Activated CD4-positive, alpha-beta T cell treated with anti-CD3 and anti-CD28 coated beads, Interleukin-2, amount 10 ng/mL, durations not matched to agents 7 days and 5 days (primary cell): Measurements from ENCODE around the gene NPAS3. TPM values are rescaled to one million over a fixed set of nuclear protein-coding genes. Genes with fewer than 3 reads are reported as not detected.

Experiments
- CTCF ChIA-PET: fragments of 350-600 bp; sonication (Branson Sonifier 250); formaldehyde crosslinking; loops from one replicate; lab custom pipeline; 2021; ENCODE audit warnings: antibody characterized with exemption; lab: Charles Lee
- POLR2A ChIA-PET: fragments of 350-600 bp; sonication (Branson Sonifier 250); formaldehyde crosslinking; loops from one replicate; lab custom pipeline; 2021; ENCODE audit warnings: antibody characterized with exemption; lab: Charles Lee
- DNase-seq: peaks from one replicate; pipeline ENCODE4 v3.0.0-alpha.2; 2020
- H3K27ac Mint-ChIP-seq: one replicate; pipeline ENCODE4 v1.8.0; 2021; ENCODE audit warnings: mild to moderate bottlenecking, moderate library complexity, mixed read lengths
- H3K27me3 Mint-ChIP-seq: one replicate; pipeline ENCODE4 v1.8.0; 2021; ENCODE audit warnings: mixed read lengths
- H3K36me3 Mint-ChIP-seq: one replicate; pipeline ENCODE4 v1.8.0; 2021; ENCODE audit warnings: low read depth, mixed read lengths
- H3K4me1 Mint-ChIP-seq: one replicate; pipeline ENCODE4 v1.8.0; 2021; ENCODE audit warnings: mixed read lengths
- H3K4me3 Mint-ChIP-seq: one replicate; pipeline ENCODE4 v1.8.0; 2021; ENCODE audit warnings: mild to moderate bottlenecking, moderate library complexity, mixed read lengths
- H3K9me3 Mint-ChIP-seq: one replicate; pipeline ENCODE4 v1.8.0; 2021; ENCODE audit warnings: mixed read lengths
- total RNA-seq, 2 experiments: library from RNA; stranded (reverse); gene quantifications; one replicate each; pipeline ENCODE4 v1.2.3, GENCODE V29; 2021

Gene NPAS3
- total RNA-seq, 2 experiments from 2014 or later = not detected

GRCh38 chr14:33359288-33359881 lies 420.7 kb downstream of the NPAS3 start:
- POLR2A ChIA-PET = no interaction called here
- no peaks in the 10 kb centered on the region for H3K9me3 Mint-ChIP-seq
- H3K27ac Mint-ChIP-seq = no peak overlapping the region
- no peaks in the 10 kb centered on the region for H3K4me1 Mint-ChIP-seq
- no peaks in the 10 kb centered on the region for H3K36me3 Mint-ChIP-seq
- CTCF ChIA-PET = interaction anchor here (0.5 kb wide), 1 partner anchor 34 kb away, joined by 3 read pairs; no protein-coding TSS in a partner anchor
- no peaks in the 10 kb centered on the region for H3K27me3 Mint-ChIP-seq
- DNase-seq = no peak
- no peak overlapping the region for H3K4me3 Mint-ChIP-seq

- H3K4me1 Mint-ChIP-seq = no peaks in the 10 kb centered on the region
- H3K27ac Mint-ChIP-seq = no peak overlapping the region
- no peaks in the 10 kb centered on the region for H3K27me3 Mint-ChIP-seq
- CTCF ChIA-PET = no interaction called here
- no peak for DNase-seq
- no peaks in the 10 kb centered on the region for H3K36me3 Mint-ChIP-seq
- H3K4me3 Mint-ChIP-seq = no peak overlapping the region
- POLR2A ChIA-PET = no interaction called here
- no peaks in the 10 kb centered on the region for H3K9me3 Mint-ChIP-seq
Observed at GRCh38 chr14:33362934-33363333, 424.3 kb downstream of the NPAS3 start.

- CTCF ChIA-PET = no interaction called here
- no peak overlapping the region for H3K4me3 Mint-ChIP-seq
- no peaks in the 10 kb centered on the region for H3K36me3 Mint-ChIP-seq
Observed at GRCh38 chr14:33363682-33364081, 425.0 kb downstream of the NPAS3 start.

GRCh38 chr14:33364466-33364865 lies 425.8 kb downstream of the NPAS3 start:
- Mint-ChIP-seq H3K36me3 (no peaks in the 10 kb centered on the region), H3K27ac (no peak overlapping the region), H3K4me1 (no peaks in the 10 kb centered on the region), H3K27me3 (no peaks in the 10 kb centered on the region), H3K9me3 (no peaks in the 10 kb centered on the region), H3K4me3 (no peak overlapping the region)
- no peak for DNase-seq
- ChIA-PET POLR2A (no interaction called here), CTCF (no interaction called here)

More at GRCh38 chr14:33363682-33364081, 425.0 kb downstream of the NPAS3 start:
- no peak for DNase-seq
- Mint-ChIP-seq H3K9me3 (no peaks in the 10 kb centered on the region), H3K27me3 (no peaks in the 10 kb centered on the region), H3K4me1 (no peaks in the 10 kb centered on the region), H3K27ac (no peak overlapping the region)
- POLR2A ChIA-PET = no interaction called here

GRCh38 chr14:33369041-33369440 lies 430.4 kb downstream of the NPAS3 start:
- POLR2A ChIA-PET = no interaction called here
- CTCF ChIA-PET = no interaction called here
- Mint-ChIP-seq H3K27ac (peak overlapping the region; percentile 73), H3K4me3 (no peak overlapping the region), H3K27me3 (no peaks in the 10 kb centered on the region), H3K36me3 (no peaks in the 10 kb centered on the region), H3K4me1 (no peaks in the 10 kb centered on the region), H3K9me3 (no peaks in the 10 kb centered on the region)
- DNase-seq = no peak

GRCh38 chr14:33369972-33370371 lies 431.3 kb downstream of the NPAS3 start:
- no peaks in the 10 kb centered on the region for H3K9me3 Mint-ChIP-seq
- H3K4me3 Mint-ChIP-seq = no peak overlapping the region
- H3K27ac Mint-ChIP-seq = no peak overlapping the region
- DNase-seq = no peak
- ChIA-PET CTCF (no interaction called here), POLR2A (no interaction called here)
- no peaks in the 10 kb centered on the region for H3K27me3 Mint-ChIP-seq
- no peaks in the 10 kb centered on the region for H3K36me3 Mint-ChIP-seq
- no peaks in the 10 kb centered on the region for H3K4me1 Mint-ChIP-seq

GRCh38 chr14:33370426-33370825 lies 431.7 kb downstream of the NPAS3 start:
- no peak for DNase-seq
- H3K36me3 Mint-ChIP-seq = no peaks in the 10 kb centered on the region
- no peaks in the 10 kb centered on the region for H3K27me3 Mint-ChIP-seq
- no peak overlapping the region for H3K27ac Mint-ChIP-seq
- CTCF ChIA-PET = no interaction called here
- no peak overlapping the region for H3K4me3 Mint-ChIP-seq
- POLR2A ChIA-PET = no interaction called here
- no peaks in the 10 kb centered on the region for H3K4me1 Mint-ChIP-seq
- no peaks in the 10 kb centered on the region for H3K9me3 Mint-ChIP-seq

GRCh38 chr14:33375196-33375595 lies 436.5 kb downstream of the NPAS3 start:
- Mint-ChIP-seq H3K4me1 (no peaks in the 10 kb centered on the region), H3K4me3 (no peak overlapping the region), H3K36me3 (no peaks in the 10 kb centered on the region), H3K27ac (no peak overlapping the region), H3K9me3 (no peaks in the 10 kb centered on the region), H3K27me3 (no peaks in the 10 kb centered on the region)
- POLR2A ChIA-PET = no interaction called here
- CTCF ChIA-PET = no interaction called here
- DNase-seq = no peak

GRCh38 chr14:33375786-33376185 lies 437.1 kb downstream of the NPAS3 start:
- CTCF ChIA-PET = no interaction called here
- H3K27ac Mint-ChIP-seq = no peak overlapping the region
- H3K4me1 Mint-ChIP-seq = no peaks in the 10 kb centered on the region
- H3K4me3 Mint-ChIP-seq = no peak overlapping the region
- DNase-seq = no peak
- no peaks in the 10 kb centered on the region for H3K9me3 Mint-ChIP-seq
- H3K36me3 Mint-ChIP-seq = no peaks in the 10 kb centered on the region
- H3K27me3 Mint-ChIP-seq = no peaks in the 10 kb centered on the region
- POLR2A ChIA-PET = no interaction called here

- CTCF ChIA-PET = no interaction called here
- no peaks in the 10 kb centered on the region for H3K9me3 Mint-ChIP-seq
- H3K4me1 Mint-ChIP-seq = no peaks in the 10 kb centered on the region
- no peak for DNase-seq
- H3K27ac Mint-ChIP-seq = no peak overlapping the region
- no peaks in the 10 kb centered on the region for H3K36me3 Mint-ChIP-seq
- no peaks in the 10 kb centered on the region for H3K27me3 Mint-ChIP-seq
- POLR2A ChIA-PET = no interaction called here
- no peak overlapping the region for H3K4me3 Mint-ChIP-seq
Observed at GRCh38 chr14:33376510-33376909, 437.8 kb downstream of the NPAS3 start.

- no peak for DNase-seq
- H3K4me1 Mint-ChIP-seq = no peaks in the 10 kb centered on the region
- H3K27me3 Mint-ChIP-seq = no peaks in the 10 kb centered on the region
- POLR2A ChIA-PET = no interaction called here
- CTCF ChIA-PET = no interaction called here
- no peak overlapping the region for H3K27ac Mint-ChIP-seq
- no peaks in the 10 kb centered on the region for H3K36me3 Mint-ChIP-seq
- no peak overlapping the region for H3K4me3 Mint-ChIP-seq
- H3K9me3 Mint-ChIP-seq = no peaks in the 10 kb centered on the region
Observed at GRCh38 chr14:33377596-33378390, 439.1 kb downstream of the NPAS3 start.

- H3K9me3 Mint-ChIP-seq = no peaks in the 10 kb centered on the region
- no peak for DNase-seq
- ChIA-PET CTCF (no interaction called here), POLR2A (no interaction called here)
- H3K4me3 Mint-ChIP-seq = no peak overlapping the region
- H3K4me1 Mint-ChIP-seq = no peaks in the 10 kb centered on the region
- no peaks in the 10 kb centered on the region for H3K36me3 Mint-ChIP-seq
- H3K27ac Mint-ChIP-seq = no peak overlapping the region
- no peaks in the 10 kb centered on the region for H3K27me3 Mint-ChIP-seq
Observed at GRCh38 chr14:33381717-33382116, 443.0 kb downstream of the NPAS3 start.

GRCh38 chr14:33386140-33386539 lies 447.5 kb downstream of the NPAS3 start:
- H3K36me3 Mint-ChIP-seq = no peaks in the 10 kb centered on the region
- H3K27me3 Mint-ChIP-seq = no peaks in the 10 kb centered on the region
- POLR2A ChIA-PET = no interaction called here
- CTCF ChIA-PET = interaction anchor here (0.7 kb wide), 1 partner anchor 8 kb away, joined by 4 read pairs; no protein-coding TSS in a partner anchor
- no peak for DNase-seq
- no peaks in the 10 kb centered on the region for H3K4me1 Mint-ChIP-seq
- H3K9me3 Mint-ChIP-seq = no peaks in the 10 kb centered on the region
- no peak overlapping the region for H3K27ac Mint-ChIP-seq
- no peak overlapping the region for H3K4me3 Mint-ChIP-seq
